Psoas muscle (tissue), 8 donors: ENCODE measurements around the gene SYNDIG1. TPM values are rescaled to one million over a fixed set of nuclear protein-coding genes. Genes with fewer than 3 reads are reported as not detected.

ENCODE experiments used
- ATAC-seq, 4 donors: fragments of 200-7000 bp; cut with Tn5 transposase; one replicate each; pipeline ENCODE4 v1.9.1; 2020; ENCODE audit warnings: moderate library complexity in 3 of 4, mild to moderate bottlenecking in 2 of 4
- DNase-seq, 2 donors: peaks; one replicate each; pipeline ENCODE4 v3.0.0-alpha.2; 2020
- H3K27ac ChIP-seq: fragments of 200-600 bp; one replicate; pipeline ENCODE4 v1.8.0; 2022
- H3K27me3 ChIP-seq, 3 donors: fragments of 200-600 bp in 1 of 3; one replicate each; pipeline versions ENCODE4 v1.6.1 to v1.8.0; 2013 to 2022; ENCODE audit warnings: low read length in 2 of 3, mild to moderate bottlenecking in 2 of 3, moderate library complexity in 1 of 3; ENCODE audit not compliant: insufficient read depth in 3 of 3
- H3K36me3 ChIP-seq, 2 donors: fragments of 200-600 bp in 1 of 2; one replicate each; pipeline versions ENCODE4 v1.6.1 to v1.8.0; 2013 to 2022; ENCODE audit warnings: low read depth in 1 of 2, mild to moderate bottlenecking in 1 of 2, moderate library complexity in 1 of 2; ENCODE audit not compliant: insufficient read depth in 1 of 2
- H3K4me1 ChIP-seq: fragments of 200-600 bp; one replicate; pipeline ENCODE4 v1.8.0; 2022
- H3K4me3 ChIP-seq: fragments of 200-600 bp; one replicate; pipeline ENCODE4 v1.8.0; 2022; ENCODE audit warnings: mild to moderate bottlenecking
- H3K9me3 ChIP-seq: fragments of 200-600 bp; one replicate; pipeline ENCODE4 v1.8.0; 2022
- CTCF ChIP-seq: fragments of 200-600 bp; IDR thresholded peaks from one replicate; pipeline ENCODE4 v1.8.0; 2022; ENCODE audit warnings: antibody characterized with exemption
- WGBS, 3 donors: extraction: QIAGEN DNeasy Blood & Tissue Kit; methylation state at CpG; one replicate each; pipeline versions ENCODE4 v1.1.6 to v1.1.7; 2013; 5-methylcytosine and 5-hydroxymethylcytosine counted together
- intact Hi-C, 2 donors: fragments of 100-400 bp; cut with DNase I; formaldehyde crosslinking; loops; one replicate each; pipeline versions ENCODE4 v1.11.0 to v1.14.2; 2022
- polyA plus RNA-seq, 3 donors: library from polyadenylated mRNA; stranded (reverse); fragments of 200-250 nt; gene quantifications; one replicate each; pipeline ENCODE4 v1.2.3, GENCODE V29; 2013
- total RNA-seq, 4 donors: library from RNA; stranded (reverse); fragmentation: NEBNext Ultra II Directional in 2 of 4; extraction: Animal tissue kit (Norgen Biotek cat#: 25700) in 2 of 4; gene quantifications; one replicate each; pipeline versions ENCODE4 v1.2.1 to v1.2.4, GENCODE V29; 2021 to 2023
- donor health status: healthy with polysubstance abuse.
- donor health status: DM: no; HTN: no; CAD: no; lungs with moderate emphysema.
- donor health status: Bipolar disorder and iron deficiency.
- donor health status: healthy.
- donor health status: DM: yes; HTN: yes; CAD: no.
- donor health status: DM: no; HTN: no; CAD: no.
- donor health status: DM: no; HTN: no; CAD: no.
- donor health status: DM: yes; HTN: yes; CAD: no.

SYNDIG1 gene
- total and polyA plus RNA-seq, 7 donors, result 0.03 to 0.10 TPM; not detected in 5

GRCh38 chr20:24698706-24699206, 229.3 kb downstream of the SYNDIG1 start:
- H3K27ac ChIP-seq, result no peak overlapping the region
- 81 to 88% (median 88%) methylated on average over 5 of the region's 5 CpGs for WGBS, 3 donors
- H3K4me3 ChIP-seq, result no peak overlapping the region
- no peaks in the 10 kb centered on the region for H3K9me3 ChIP-seq
- no peaks in the 10 kb centered on the region for H3K36me3 ChIP-seq
- TF ChIP-seq CTCF, result no peak
- no peaks in the 10 kb centered on the region for H3K4me1 ChIP-seq
- DNase-seq (no peak), ATAC-seq (no peak)
- H3K27me3 ChIP-seq, result peaks cover 0 to 2% (median 0%) of the 10 kb centered on the region in 3 donors
- intact Hi-C loops, result no loop called here

GRCh38 chr20:24699321-24700165, 230.1 kb downstream of the SYNDIG1 start:
- DNase-seq (no peak), ATAC-seq (no peak)
- intact Hi-C loops, result no loop called here
- Histone ChIP-seq H3K9me3 (no peaks in the 10 kb centered on the region), H3K27me3 (no peaks in the 10 kb centered on the region), H3K4me3 (no peak overlapping the region), H3K4me1 (no peaks in the 10 kb centered on the region), H3K36me3 (no peaks in the 10 kb centered on the region), H3K27ac (no peak overlapping the region)
- TF ChIP-seq CTCF, result no peak
- 71 to 86% (median 80%) methylated on average over 8 of the region's 8 CpGs for WGBS, 3 donors

- Histone ChIP-seq H3K27ac (no peak overlapping the region), H3K4me1 (no peaks in the 10 kb centered on the region), H3K27me3 (no peaks in the 10 kb centered on the region), H3K9me3 (no peaks in the 10 kb centered on the region), H3K36me3 (no peaks in the 10 kb centered on the region), H3K4me3 (no peak overlapping the region)
- intact Hi-C loops, result no loop called here
- DNase-seq (no peak), ATAC-seq (no peak)
- TF ChIP-seq CTCF, result no peak
- 74 to 88% (median 82%) methylated on average over 6 of the region's 6 CpGs for WGBS, 3 donors
Measured at GRCh38 chr20:24700166-24700860, 230.9 kb downstream of the SYNDIG1 start.

- DNase-seq (no peak), ATAC-seq (no peak)
- Histone ChIP-seq H3K9me3 (no peaks in the 10 kb centered on the region), H3K36me3 (no peaks in the 10 kb centered on the region), H3K27me3 (no peaks in the 10 kb centered on the region), H3K4me1 (no peaks in the 10 kb centered on the region), H3K27ac (no peak overlapping the region), H3K4me3 (no peak overlapping the region)
- no peak for TF ChIP-seq CTCF
- intact Hi-C loops, result no loop called here
- 65 to 79% (median 68%) methylated on average over 6 of the region's 6 CpGs for WGBS, 3 donors
Measured at GRCh38 chr20:24701027-24701426, 231.6 kb downstream of the SYNDIG1 start.
